ENCODE measurements around the gene LIPE.

Gene LIPE

GRCh38 chr19:42445948-42446347 lies 18.8 kb upstream of the LIPE start:
- DNase-seq: no peak

DNA sequence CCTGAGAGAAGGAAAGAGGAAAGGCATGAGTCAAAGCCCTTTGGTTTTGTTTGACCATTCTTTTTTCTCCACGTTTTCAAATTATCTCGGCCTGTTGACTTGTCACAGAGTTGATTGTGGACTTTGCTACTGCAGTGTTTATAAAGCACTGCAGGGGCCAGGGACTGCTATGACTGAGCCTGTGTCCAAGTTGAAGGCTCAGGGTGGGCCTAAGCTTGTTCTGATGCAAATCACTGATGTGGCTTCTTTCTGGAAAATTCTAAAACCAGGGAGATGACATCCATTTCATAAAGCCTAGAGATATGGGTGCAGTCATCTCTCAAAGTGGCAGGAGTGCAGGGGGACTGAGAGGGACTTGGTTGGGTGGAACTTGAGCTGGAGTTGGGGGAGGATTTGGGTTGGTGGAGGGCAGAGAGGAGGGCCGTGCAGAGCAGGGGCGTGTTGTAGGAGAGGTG lies 16.8 kb upstream of the LIPE start:
- no peak for DNase-seq

DNA sequence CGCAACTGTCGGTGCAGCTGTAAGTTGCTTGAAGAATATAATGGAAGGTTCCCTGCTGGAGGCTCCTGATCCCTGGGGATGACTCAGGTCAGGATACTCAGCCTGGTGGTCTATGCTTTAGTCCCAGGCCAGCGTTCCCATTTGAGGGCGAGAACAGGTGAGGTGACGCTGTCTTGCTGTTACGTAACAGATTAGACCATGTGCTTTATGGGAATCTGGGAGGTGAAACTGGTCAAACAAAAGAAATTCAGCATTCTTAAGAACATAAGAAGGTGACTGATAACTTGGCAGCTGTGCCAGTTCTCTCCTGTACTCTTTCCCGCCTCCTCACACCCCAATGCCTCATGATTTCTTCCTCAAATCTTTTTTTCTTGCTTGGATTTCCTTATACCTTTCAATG lies 15.6 kb upstream of the LIPE start, which contains the start of gene CXCL17:
Gene CXCL17, minus strand, starts transcription at position 114 of the 400 bp plus-strand sequence. CDS start 114 bp downstream, outside the sequence.
- no peak for DNase-seq

DNA sequence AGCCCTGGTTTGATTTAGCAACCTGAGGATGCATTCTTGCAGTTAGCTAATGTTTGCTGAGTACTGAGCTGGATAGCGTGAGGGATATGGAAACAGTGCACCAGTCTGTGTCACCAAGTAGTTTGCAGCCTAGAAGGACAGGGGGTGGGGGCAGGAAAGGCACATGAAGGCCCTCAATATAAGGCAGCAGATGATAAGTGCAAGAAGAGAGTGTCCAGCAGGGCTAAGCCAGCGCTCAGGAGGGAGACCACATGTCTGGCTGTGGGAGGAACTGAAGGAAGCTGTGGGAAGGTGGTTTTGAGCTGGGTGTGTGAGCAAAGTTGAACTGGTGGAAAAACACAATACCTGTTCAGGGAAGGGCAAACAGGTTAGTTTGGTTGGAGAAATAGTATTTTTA lies 13.9 kb upstream of the LIPE start:
- DNase-seq: peak in 1 of 2 donors; percentile 3

GRCh38 chr19:42440357-42441048 lies 13.3 kb upstream of the LIPE start:
- DNase-seq: peak; percentile 78 to 83

DNA sequence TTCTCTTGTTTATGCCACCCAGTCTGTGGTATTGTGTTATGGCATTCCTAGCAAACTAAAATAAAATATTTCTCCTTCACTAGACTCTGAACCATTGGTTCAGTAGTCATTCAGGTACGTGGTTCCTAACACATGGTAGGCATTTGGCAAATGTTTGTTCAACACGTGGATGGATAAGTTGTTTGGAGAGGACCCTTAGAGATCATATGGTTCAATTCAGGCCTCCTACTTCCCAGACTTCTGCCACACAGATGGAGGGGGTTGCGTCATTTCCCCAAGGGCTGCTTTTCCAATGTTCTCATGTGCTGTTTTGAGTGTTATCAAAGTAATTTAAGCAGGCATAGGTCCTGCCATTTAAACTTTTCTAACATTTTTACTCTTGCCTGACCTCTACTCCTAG lies 8.8 kb upstream of the LIPE start:
- no peak for DNase-seq

DNA sequence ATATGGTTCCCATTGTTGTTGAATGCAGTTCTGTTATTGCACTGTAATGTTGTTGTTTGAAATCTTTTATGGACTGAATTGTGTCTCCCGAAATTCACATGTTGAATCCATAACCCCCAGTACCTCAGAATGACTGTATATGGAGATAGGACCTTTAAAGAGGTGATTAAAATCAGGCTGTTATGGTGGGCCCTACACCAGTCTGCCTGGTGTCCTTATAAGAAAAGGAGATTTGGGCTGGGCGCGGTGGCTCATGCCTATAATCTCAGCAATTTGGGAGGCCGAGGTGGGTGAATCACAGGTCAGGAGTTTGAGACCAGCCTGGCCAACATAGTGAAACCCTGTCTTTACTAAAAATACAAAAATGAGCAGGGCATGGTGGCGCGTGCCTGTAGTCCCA lies 8.1 kb upstream of the LIPE start:
- no peak for DNase-seq

DNA sequence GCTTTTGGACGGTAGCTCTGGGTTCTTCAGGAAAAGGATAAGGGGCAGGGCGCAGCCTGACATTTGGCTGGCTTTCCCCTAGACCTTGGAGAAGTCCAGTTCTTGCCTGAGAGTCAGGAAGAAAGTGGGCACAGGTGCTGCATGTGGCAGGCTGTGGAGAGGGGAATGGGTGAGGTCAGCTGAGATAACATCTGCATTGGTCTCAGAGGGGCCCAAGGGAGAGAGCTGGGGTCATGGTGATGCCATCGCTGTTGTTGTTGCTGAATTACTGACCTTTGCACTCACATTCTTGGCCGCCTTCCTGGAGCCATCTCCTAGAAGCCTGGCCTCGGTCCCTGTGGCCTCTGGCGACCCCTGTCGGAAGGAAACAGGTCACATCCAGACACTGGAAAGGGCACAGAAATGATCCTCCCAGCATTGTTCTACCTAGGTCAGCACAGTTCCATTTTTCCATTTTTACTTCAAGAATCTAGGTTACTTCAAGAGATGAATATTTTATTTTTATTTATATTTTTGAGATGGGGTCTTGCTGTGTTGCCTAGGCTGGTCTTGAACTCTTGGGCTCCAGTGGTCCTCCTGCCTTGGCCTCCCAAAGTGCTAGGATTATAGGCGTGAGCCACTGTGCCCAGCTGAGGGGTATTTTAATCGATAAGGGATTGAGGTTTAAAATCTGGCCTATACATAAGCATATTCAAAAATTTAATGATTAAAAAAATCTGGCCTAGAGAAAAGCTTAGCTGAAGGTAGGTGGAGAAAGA lies 6.5 kb upstream of the LIPE start:
- DNase-seq: peak; percentile 63 to 73

- no peak for DNase-seq
Observed at GRCh38 chr19:42431486-42431885, 4.3 kb upstream of the LIPE start.

DNA sequence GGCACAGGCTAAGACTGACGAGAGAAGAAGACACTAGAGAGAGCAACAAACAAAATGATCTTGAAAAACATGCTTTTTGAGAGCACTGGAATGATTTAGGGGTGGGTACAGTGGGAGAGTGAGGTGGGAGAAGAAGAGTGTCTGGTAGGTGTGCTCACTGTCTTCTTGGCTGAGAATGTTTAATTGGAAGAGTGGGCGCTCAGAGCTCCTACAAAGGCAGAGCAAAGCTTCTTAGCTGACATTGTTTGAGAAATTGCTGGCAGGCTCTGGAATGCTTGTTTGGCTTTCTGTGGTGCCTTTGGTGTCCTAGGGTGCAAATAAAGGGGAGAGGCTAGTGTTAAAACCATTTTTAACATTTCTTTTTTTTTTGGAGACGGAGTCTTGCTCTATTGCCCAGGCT lies 1.5 kb upstream of the LIPE start:
- no peak for DNase-seq

- no peak for DNase-seq
Observed at GRCh38 chr19:42426643-42427042, 545 bp downstream of the LIPE start.

GRCh38 chr19:42424712-42425131 lies 2.5 kb downstream of the LIPE start:
- no peak for DNase-seq

GRCh38 chr19:42424345-42424707 lies 2.9 kb downstream of the LIPE start:
- DNase-seq: no peak

DNA sequence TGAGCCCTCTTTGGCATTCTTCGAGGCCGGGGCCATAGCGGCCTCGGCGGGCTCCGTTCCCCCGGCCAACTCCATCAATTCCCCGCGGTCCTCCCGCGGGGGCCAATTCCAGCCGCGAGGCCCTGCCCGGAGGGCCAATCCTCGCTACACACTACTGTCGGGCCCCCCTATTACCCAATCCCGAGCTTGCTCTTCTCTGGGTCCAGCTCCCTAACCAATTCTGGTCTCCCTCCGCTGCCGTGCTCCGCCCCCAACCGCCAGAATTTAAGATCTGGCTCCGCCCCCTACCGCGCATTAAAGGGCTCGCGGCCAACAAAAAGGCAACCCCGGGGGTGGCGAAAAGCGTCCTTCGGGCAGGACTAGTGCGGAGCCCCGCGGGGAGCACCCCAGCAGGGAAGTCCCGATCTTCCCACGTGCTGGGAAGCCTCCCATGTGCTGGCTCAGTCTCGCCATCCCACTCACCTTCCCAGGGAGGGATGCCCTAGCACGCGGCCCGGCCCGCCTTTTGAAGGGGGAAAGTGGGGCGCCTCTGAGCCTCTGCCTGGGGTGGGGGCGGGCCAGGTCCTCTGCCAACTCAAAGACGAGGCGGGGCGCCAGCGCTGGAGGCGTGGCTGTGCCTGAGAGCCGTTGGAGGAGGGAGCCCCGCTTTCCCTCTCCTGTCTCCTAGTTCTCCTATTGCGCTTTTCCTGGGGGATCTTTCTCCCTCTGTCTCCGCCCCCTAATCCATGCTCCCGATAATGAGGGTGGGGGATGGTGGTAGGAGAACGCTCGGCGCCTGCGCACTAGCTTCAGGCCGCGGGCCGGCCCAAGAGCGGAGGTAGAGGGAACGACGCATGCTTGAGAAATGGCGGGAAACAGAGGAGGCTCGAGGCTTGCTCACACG lies 3.5 kb downstream of the LIPE start:
- peak; percentile 92 to 95 for DNase-seq

GRCh38 chr19:42422901-42423461 lies 4.2 kb downstream of the LIPE start:
- DNase-seq: peak; percentile 42 to 50

GRCh38 chr19:42422092-42422900 lies 4.9 kb downstream of the LIPE start:
- DNase-seq: no peak

- no peak for DNase-seq
Observed at GRCh38 chr19:42421591-42422031, 5.6 kb downstream of the LIPE start.

GRCh38 chr19:42421101-42421500 lies 6.1 kb downstream of the LIPE start:
- DNase-seq: no peak

DNA sequence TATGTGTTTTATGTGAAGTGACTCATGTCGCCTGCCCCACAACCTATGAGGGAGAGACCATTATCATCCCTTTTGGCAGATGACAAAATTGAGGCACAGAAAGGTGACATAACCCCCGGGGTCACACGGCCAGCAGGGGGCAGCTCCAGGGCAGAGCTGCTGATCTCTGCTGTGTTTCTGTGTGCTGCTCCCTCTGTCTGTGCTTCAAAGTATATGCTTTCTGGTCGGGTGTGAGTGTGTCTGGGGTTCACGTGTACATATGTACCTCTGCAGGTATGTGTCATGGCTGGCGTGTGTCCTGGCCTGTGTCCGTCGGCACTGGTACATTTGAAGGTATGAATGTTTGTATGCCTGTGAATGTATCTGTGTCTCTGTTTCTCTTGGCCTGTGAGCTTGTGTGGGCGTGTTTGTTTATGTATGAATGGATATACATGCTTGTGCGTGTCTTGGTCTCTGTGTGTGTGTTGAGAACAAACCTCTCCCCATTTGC lies 7.1 kb downstream of the LIPE start:
- peak; percentile 79 to 81 for DNase-seq

GRCh38 chr19:42419309-42419708 lies 7.9 kb downstream of the LIPE start:
- DNase-seq: no peak

DNA sequence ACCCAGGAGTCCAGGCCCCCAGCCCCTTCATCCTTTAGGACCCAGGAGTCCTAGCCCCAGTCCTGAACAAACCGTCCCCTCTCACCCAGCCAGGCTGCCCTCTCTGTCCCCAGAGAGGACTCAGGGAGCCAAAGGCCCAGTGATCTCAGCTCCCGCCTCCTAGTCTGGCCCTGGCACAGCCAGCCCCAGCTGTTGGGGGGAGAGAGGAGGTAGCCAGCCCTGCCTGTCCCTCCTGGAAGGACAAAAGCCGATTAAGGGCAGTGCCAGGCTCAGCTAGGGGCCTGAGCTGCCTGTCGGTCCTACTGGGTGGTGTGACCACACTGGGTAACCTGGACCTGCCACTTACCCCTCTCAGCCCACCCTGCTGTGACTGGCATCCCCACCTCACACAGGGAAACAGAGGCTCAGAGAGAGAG lies 14.5 kb downstream of the LIPE start:
- no peak for DNase-seq

- DNase-seq: no peak
Observed at GRCh38 chr19:42412227-42412626, 15.0 kb downstream of the LIPE start.
